ENCODE measurements around the gene DCLK1.

GRCh38 chr13:35769812-35770211 is 361.4 kb downstream of the DCLK1 start:
- no peak for TF ChIP-seq CTCF (IDR thresholded peaks at IDR 0.05)
- no peak for TF ChIP-seq POLR2A (IDR thresholded peaks at IDR 0.05)

All from adrenal gland (tissue), 5 donors.